Fibroblast of villous mesenchyme (primary cell): ENCODE results near the gene DNAH3. TPM values are rescaled to one million over a fixed set of nuclear protein-coding genes. Genes with fewer than 3 reads are reported as not detected.

Source experiments
- DNase-seq: peaks from one replicate; pipeline ENCODE4 v3.0.0-alpha.2; 2010; ENCODE audit warnings: low read depth
- H3K4me3 ChIP-seq: 2 replicates; pipeline ENCODE4 v1.5.1; 2011; ENCODE audit warnings: low read depth, mild to moderate bottlenecking, low read length
- CTCF ChIP-seq: IDR thresholded peaks from 2 replicates; pipeline ENCODE4 v1.5.1; 2012; ENCODE audit warnings: low read depth, mild to moderate bottlenecking, low read length; ENCODE audit not compliant: insufficient read depth
- total RNA-seq: library from RNA; depleted of rRNA; stranded (reverse); fragments of >200 nt; gene quantifications from 2 replicates; pipeline ENCODE4 v1.2.3, GENCODE V29; 2012

The DNAH3 gene
- total RNA-seq, 1 donor: under 0.01 TPM

GRCh38 chr16:21145738-21146137 lies 4.9 kb downstream of the DNAH3 start:
- TF ChIP-seq CTCF: no peak
- DNase-seq: no peak

GRCh38 chr16:21134053-21134452 lies 16.6 kb downstream of the DNAH3 start:
- no peak for TF ChIP-seq CTCF
- no peak overlapping the region for H3K4me3 ChIP-seq
- DNase-seq: no peak

More at GRCh38 chr16:21145738-21146137, 4.9 kb downstream of the DNAH3 start:
- H3K4me3 ChIP-seq: no peak overlapping the region

GRCh38 chr16:21130811-21131210 lies 19.8 kb downstream of the DNAH3 start:
- H3K4me3 ChIP-seq: no peak overlapping the region
- TF ChIP-seq CTCF: no peak
- DNase-seq: no peak

- no peak for TF ChIP-seq CTCF
- DNase-seq: no peak
- no peak overlapping the region for H3K4me3 ChIP-seq
Measured at GRCh38 chr16:21128991-21129390, 21.7 kb downstream of the DNAH3 start.

GRCh38 chr16:21126518-21126917 lies 24.1 kb downstream of the DNAH3 start:
- H3K4me3 ChIP-seq: no peak overlapping the region
- DNase-seq: no peak
- no peak for TF ChIP-seq CTCF

- H3K4me3 ChIP-seq: no peak overlapping the region
- TF ChIP-seq CTCF: no peak
- DNase-seq: no peak
Measured at GRCh38 chr16:21125191-21125590, 25.5 kb downstream of the DNAH3 start.

GRCh38 chr16:21120976-21121520 lies 29.6 kb downstream of the DNAH3 start:
- no peak for DNase-seq
- H3K4me3 ChIP-seq: no peak overlapping the region
- no peak for TF ChIP-seq CTCF
